ENCODE results near the gene SNRNP70.

The SNRNP70 gene

GRCh38 chr19:49148784-49149651 is 63.8 kb downstream of the SNRNP70 start:
- ATAC-seq (ENCODE audit: low read depth) (peak; percentile 47), DNase-seq (ENCODE audit: low spot score in 2 of 2) (peak; percentile 67 to 73)
- Mint-ChIP-seq H3K9me3 (peaks cover 4% of the 10 kb centered on the region), H3K4me1 (peaks cover 14% of the 10 kb centered on the region), H3K36me3 (peaks cover 3% of the 10 kb centered on the region), H3K27me3 (peaks cover 42% of the 10 kb centered on the region), H3K4me3 (peak overlapping the region; percentile 71), H3K27ac (peak overlapping the region; percentile 7)

GRCh38 chr19:49149652-49150105 is 64.4 kb downstream of the SNRNP70 start:
- Mint-ChIP-seq H3K4me1 (peaks cover 14% of the 10 kb centered on the region), H3K27me3 (peaks cover 49% of the 10 kb centered on the region), H3K36me3 (peaks cover 4% of the 10 kb centered on the region), H3K9me3 (peaks cover 9% of the 10 kb centered on the region), H3K4me3 (peak overlapping the region; percentile 82), H3K27ac (no peak overlapping the region)
- DNase-seq (ENCODE audit: low spot score in 2 of 2) (no peak), ATAC-seq (ENCODE audit: low read depth) (no peak)

GRCh38 chr19:49150106-49150943 is 65.1 kb downstream of the SNRNP70 start:
- H3K9me3 Mint-ChIP-seq = peaks cover 11% of the 10 kb centered on the region
- H3K4me1 Mint-ChIP-seq = peaks cover 14% of the 10 kb centered on the region
- no peak overlapping the region for H3K27ac Mint-ChIP-seq
- H3K4me3 Mint-ChIP-seq = peak overlapping the region; percentile 82
- peaks cover 5% of the 10 kb centered on the region for H3K36me3 Mint-ChIP-seq
- DNase-seq (ENCODE audit: low spot score in 2 of 2) = no peak
- H3K27me3 Mint-ChIP-seq = peaks cover 49% of the 10 kb centered on the region
- ATAC-seq (ENCODE audit: low read depth) = peak; percentile 26

- no peak overlapping the region for H3K27ac Mint-ChIP-seq
- ATAC-seq (ENCODE audit: low read depth) (no peak), DNase-seq (ENCODE audit: low spot score in 2 of 2) (no peak)
- peaks cover 5% of the 10 kb centered on the region for H3K36me3 Mint-ChIP-seq
- H3K4me3 Mint-ChIP-seq = peak overlapping the region; percentile 82
- H3K9me3 Mint-ChIP-seq = peaks cover 11% of the 10 kb centered on the region
- H3K4me1 Mint-ChIP-seq = peaks cover 12% of the 10 kb centered on the region
- H3K27me3 Mint-ChIP-seq = peaks cover 45% of the 10 kb centered on the region
Measured at GRCh38 chr19:49150944-49151243, 65.6 kb downstream of the SNRNP70 start.

GRCh38 chr19:49151267-49152118 is 66.2 kb downstream of the SNRNP70 start:
- Mint-ChIP-seq H3K27me3 (peaks cover 46% of the 10 kb centered on the region), H3K9me3 (peaks cover 11% of the 10 kb centered on the region), H3K4me1 (peaks cover 12% of the 10 kb centered on the region), H3K36me3 (peaks cover 5% of the 10 kb centered on the region), H3K4me3 (peak overlapping the region; percentile 65), H3K27ac (no peak overlapping the region)
- peak; percentile 59 for ATAC-seq (ENCODE audit: low read depth)
- peak; percentile 46 to 65 for DNase-seq (ENCODE audit: low spot score in 2 of 2)

GRCh38 chr19:49152119-49152550 is 66.9 kb downstream of the SNRNP70 start:
- Mint-ChIP-seq H3K27ac (no peak overlapping the region), H3K9me3 (peaks cover 11% of the 10 kb centered on the region), H3K36me3 (peaks cover 5% of the 10 kb centered on the region), H3K4me1 (peaks cover 12% of the 10 kb centered on the region), H3K27me3 (peaks cover 43% of the 10 kb centered on the region), H3K4me3 (no peak overlapping the region)
- DNase-seq (ENCODE audit: low spot score in 2 of 2) (no peak), ATAC-seq (ENCODE audit: low read depth) (peak; percentile 9)

GRCh38 chr19:49153167-49153809 is 68.0 kb downstream of the SNRNP70 start:
- H3K4me1 Mint-ChIP-seq = peaks cover 17% of the 10 kb centered on the region
- no peak for DNase-seq (ENCODE audit: low spot score in 2 of 2)
- ATAC-seq (ENCODE audit: low read depth) = no peak
- H3K9me3 Mint-ChIP-seq = peaks cover 11% of the 10 kb centered on the region
- H3K27ac Mint-ChIP-seq = no peak overlapping the region
- H3K4me3 Mint-ChIP-seq = no peak overlapping the region
- H3K36me3 Mint-ChIP-seq = peaks cover 5% of the 10 kb centered on the region
- H3K27me3 Mint-ChIP-seq = peaks cover 41% of the 10 kb centered on the region

GRCh38 chr19:49154279-49154678 is 69.0 kb downstream of the SNRNP70 start:
- peaks cover 39% of the 10 kb centered on the region for H3K27me3 Mint-ChIP-seq
- H3K27ac Mint-ChIP-seq = no peak overlapping the region
- no peak overlapping the region for H3K4me3 Mint-ChIP-seq
- peaks cover 5% of the 10 kb centered on the region for H3K36me3 Mint-ChIP-seq
- no peak for DNase-seq (ENCODE audit: low spot score in 2 of 2)
- peaks cover 11% of the 10 kb centered on the region for H3K9me3 Mint-ChIP-seq
- peaks cover 17% of the 10 kb centered on the region for H3K4me1 Mint-ChIP-seq
- no peak for ATAC-seq (ENCODE audit: low read depth)

GRCh38 chr19:49155005-49155819 is 70.0 kb downstream of the SNRNP70 start, which contains the start of gene HRC:
Gene HRC (minus strand): TSS chr19:49155396. CDS start chr19:49155237, 159 bp downstream.
- no peak within 1 kb of the TSS for H3K4me3 Mint-ChIP-seq
- ATAC-seq (ENCODE audit: low read depth) (no peak), DNase-seq (ENCODE audit: low spot score in 2 of 2) (no peak)
- H3K27me3 Mint-ChIP-seq = peaks cover 42% of the 10 kb centered on the region
- peaks cover 16% of the 10 kb centered on the region for H3K4me1 Mint-ChIP-seq
- H3K27ac Mint-ChIP-seq = no peak within 1 kb of the TSS
- H3K9me3 Mint-ChIP-seq = peaks cover 11% of the 10 kb centered on the region
- peaks cover 5% of the 10 kb centered on the region for H3K36me3 Mint-ChIP-seq

GRCh38 chr19:49155820-49156346 is 70.6 kb downstream of the SNRNP70 start:
- H3K36me3 Mint-ChIP-seq = peaks cover 5% of the 10 kb centered on the region
- no peak overlapping the region for H3K27ac Mint-ChIP-seq
- peaks cover 47% of the 10 kb centered on the region for H3K27me3 Mint-ChIP-seq
- DNase-seq (ENCODE audit: low spot score in 2 of 2) = no peak
- H3K4me1 Mint-ChIP-seq = peaks cover 16% of the 10 kb centered on the region
- H3K4me3 Mint-ChIP-seq = no peak overlapping the region
- ATAC-seq (ENCODE audit: low read depth) = no peak
- peaks cover 11% of the 10 kb centered on the region for H3K9me3 Mint-ChIP-seq

- Mint-ChIP-seq H3K4me3 (no peak within 1 kb of the TSS), H3K36me3 (peaks cover 5% of the 10 kb centered on the region), H3K4me1 (peaks cover 10% of the 10 kb centered on the region), H3K9me3 (peaks cover 11% of the 10 kb centered on the region), H3K27me3 (peaks cover 43% of the 10 kb centered on the region), H3K27ac (no peak within 1 kb of the TSS)
- DNase-seq (ENCODE audit: low spot score in 2 of 2) (no peak), ATAC-seq (ENCODE audit: low read depth) (no peak)
Measured at GRCh38 chr19:49157445-49158224, 72.4 kb downstream of the SNRNP70 start, which contains the start of gene TRPM4. Gene TRPM4 (plus strand): TSS chr19:49157792. CDS start chr19:49157867, 75 bp downstream.

All from memory B cell (primary cell).